ENCODE measurements around the gene VAPA. TPM values are rescaled to one million over a fixed set of nuclear protein-coding genes. Genes with fewer than 3 reads are reported as not detected.

The VAPA gene
- total and polyA plus RNA-seq, 9 of the 15 experiments (the other 6 are each of a cell fraction or from before 2014, with no cell fraction given), result 219 to 902 (median 526) TPM

DNA sequence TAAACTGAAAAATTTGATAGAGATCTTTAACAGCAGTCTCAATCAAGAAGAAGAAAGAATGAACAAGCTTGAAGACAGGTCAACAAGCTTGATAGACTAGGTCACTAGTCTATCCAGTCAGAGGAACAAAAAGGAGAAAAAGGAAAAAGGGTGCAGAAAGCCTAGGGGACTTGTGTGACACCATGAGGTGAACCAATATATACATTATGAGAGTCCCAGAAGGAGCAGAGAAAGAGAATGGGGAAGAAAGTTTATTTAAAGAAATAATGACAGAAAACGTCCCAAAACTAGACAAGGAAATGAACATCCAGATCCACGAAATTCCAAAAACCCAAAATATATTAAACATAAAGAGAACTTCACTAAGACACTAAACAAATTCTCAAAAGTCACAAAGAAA is 84.5 kb downstream of the VAPA start:
- no TSS peak for BruUV-seq (replicated peaks)
- no peak for TF ChIP-seq MCM2 (IDR thresholded peaks at IDR 0.05; ENCODE audit: low read depth)
- TF ChIP-seq ZKSCAN1 (IDR thresholded peaks at IDR 0.05; ENCODE audit: low read depth, low read length), result no peak
- TF ChIP-seq ZNF274 (IDR thresholded peaks at IDR 0.05; ENCODE audit: borderline replicate concordance, low read depth, low read length), result no peak
- no peak for TF ChIP-seq KAT2B (IDR thresholded peaks at IDR 0.05; ENCODE audit: low read depth, low read length)
- TF ChIP-seq PHB2 (IDR thresholded peaks at IDR 0.05; ENCODE audit: low read depth), result no peak
- no peak for TF ChIP-seq TARDBP (IDR thresholded peaks at IDR 0.05)
- no peak for TF ChIP-seq HLTF (IDR thresholded peaks at IDR 0.05)
- no peak for TF ChIP-seq ZNF507 (tag; conservative IDR thresholded peaks at IDR 0.05)
- H3K9me1 ChIP-seq (ENCODE audit: control insufficient read depth, insufficient read depth, low read length), result no peaks in the 10 kb centered on the region
- in situ Hi-C loops (cut with MboI) (no loop called here), intact Hi-C loops (cut with micrococcal nuclease) (no loop called here)
- peaks cover 6 to 25% of the 10 kb centered on the region in 2 experiments; a peak in 4 of 5 replicates for H3K27me3 ChIP-seq (ENCODE audit: control insufficient read depth in 2 of 2, insufficient read depth in 2 of 2, low read length in 2 of 2)
- DNase-seq (ENCODE audit: extremely low read depth in 1 of 4, low spot score in 3 of 4), result no peak
- H3K4me1 ChIP-seq (replicated peaks in 1 of 2; ENCODE audit: control insufficient read depth in 2 of 2, insufficient read depth in 2 of 2, low read length in 2 of 2), result no peaks in the 10 kb centered on the region
- 4% methylated on average over 2 of the region's 2 CpGs for WGBS (ENCODE audit: insufficient coverage, low coverage, missing lambda C conversion rate)
- H4K20me1 ChIP-seq (replicated peaks; ENCODE audit: control insufficient read depth, insufficient read depth, low read length), result no peaks in the 10 kb centered on the region
- no peak for FAIRE-seq
- ChIA-PET CTCF (ENCODE audit: low intra/inter-chr PET ratio) (no interaction called here), POLR2A (interaction anchor here (1.1 kb wide), 1 partner anchor 8 kb away, joined by 3 read pairs; no protein-coding TSS in a partner anchor)
- H3K79me2 ChIP-seq (ENCODE audit: control insufficient read depth, insufficient read depth, low read length), result no peaks in the 10 kb centered on the region
- no peak overlapping the region for H3K4me3 ChIP-seq
- H3K27ac ChIP-seq (ENCODE audit: extremely low read depth, low read depth, low read length), result no peak overlapping the region
- ATAC-seq, result no peak
- no peak overlapping the region for H2AFZ ChIP-seq (ENCODE audit: low read depth, low read length)
- H3K36me3 ChIP-seq (ENCODE audit: control insufficient read depth, insufficient read depth, low read length), result no peaks in the 10 kb centered on the region
- no peak overlapping the region for H3K9ac ChIP-seq (ENCODE audit: insufficient read depth in 1 of 2, low read depth in 2 of 2, low read length in 2 of 2)
- H3K9me3 ChIP-seq (replicated peaks; ENCODE audit: control insufficient read depth, insufficient read depth, low read depth, low read length), result no peaks in the 10 kb centered on the region
- no peak overlapping the region for H3K4me2 ChIP-seq (ENCODE audit: insufficient read depth, low read length)

DNA sequence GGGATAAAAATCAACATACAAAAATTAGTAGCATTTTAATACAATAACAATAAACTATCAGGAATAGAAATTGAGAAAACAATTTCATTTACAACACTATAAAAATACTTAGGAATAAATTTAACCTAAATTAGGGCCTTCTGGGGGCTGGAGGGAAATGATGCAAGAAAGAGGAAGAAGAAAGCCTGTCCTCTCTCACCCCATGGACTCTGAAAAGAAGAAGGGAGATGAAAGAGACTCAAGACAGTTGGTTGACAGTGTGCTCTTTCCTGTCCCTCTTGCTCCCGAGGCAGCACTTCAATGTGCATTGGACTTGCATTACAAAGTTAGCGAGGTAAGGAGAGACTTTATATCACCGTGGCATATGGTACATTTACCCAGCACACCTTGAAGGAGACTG is 88.5 kb downstream of the VAPA start:
- Histone ChIP-seq H3K4me2 (ENCODE audit: insufficient read depth, low read length) (no peak overlapping the region), H2AFZ (ENCODE audit: low read depth, low read length) (no peak overlapping the region), H3K79me2 (ENCODE audit: control insufficient read depth, insufficient read depth, low read length) (no peaks in the 10 kb centered on the region), H3K4me3 (no peak overlapping the region), H3K9me1 (ENCODE audit: control insufficient read depth, insufficient read depth, low read length) (no peaks in the 10 kb centered on the region), H3K36me3 (ENCODE audit: control insufficient read depth, insufficient read depth, low read length) (no peaks in the 10 kb centered on the region), H3K27me3 (ENCODE audit: control insufficient read depth in 2 of 2, insufficient read depth in 2 of 2, low read length in 2 of 2) (peaks cover 2 to 15% of the 10 kb centered on the region in 2 experiments; a peak in 2 of 5 replicates), H4K20me1 (replicated peaks; ENCODE audit: control insufficient read depth, insufficient read depth, low read length) (no peaks in the 10 kb centered on the region), H3K9me3 (replicated peaks; ENCODE audit: control insufficient read depth, insufficient read depth, low read depth, low read length) (no peaks in the 10 kb centered on the region), H3K9ac (ENCODE audit: insufficient read depth in 1 of 2, low read depth in 2 of 2, low read length in 2 of 2) (no peak overlapping the region), H3K27ac (ENCODE audit: extremely low read depth, low read depth, low read length) (no peak overlapping the region), H3K4me1 (replicated peaks in 1 of 2; ENCODE audit: control insufficient read depth in 2 of 2, insufficient read depth in 2 of 2, low read length in 2 of 2) (no peaks in the 10 kb centered on the region)
- no peak for FAIRE-seq
- CTCF ChIA-PET (ENCODE audit: low intra/inter-chr PET ratio), result no interaction called here
- ATAC-seq, result peak; percentile 41
- in situ Hi-C loops (cut with MboI) (no loop called here), intact Hi-C loops (cut with micrococcal nuclease) (no loop called here)
- BruUV-seq (replicated peaks), result no TSS peak
- 2% methylated on average over 3 of the region's 3 CpGs for WGBS (ENCODE audit: insufficient coverage, low coverage, missing lambda C conversion rate)
- TF ChIP-seq, protein P1, sequence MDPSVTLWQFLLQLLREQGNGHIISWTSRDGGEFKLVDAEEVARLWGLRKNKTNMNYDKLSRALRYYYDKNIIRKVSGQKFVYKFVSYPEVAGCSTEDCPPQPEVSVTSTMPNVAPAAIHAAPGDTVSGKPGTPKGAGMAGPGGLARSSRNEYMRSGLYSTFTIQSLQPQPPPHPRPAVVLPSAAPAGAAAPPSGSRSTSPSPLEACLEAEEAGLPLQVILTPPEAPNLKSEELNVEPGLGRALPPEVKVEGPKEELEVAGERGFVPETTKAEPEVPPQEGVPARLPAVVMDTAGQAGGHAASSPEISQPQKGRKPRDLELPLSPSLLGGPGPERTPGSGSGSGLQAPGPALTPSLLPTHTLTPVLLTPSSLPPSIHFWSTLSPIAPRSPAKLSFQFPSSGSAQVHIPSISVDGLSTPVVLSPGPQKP (CRISPR knock-in tag; IDR thresholded peaks at IDR 0.05), result no peak
- TF ChIP-seq, protein P2, sequence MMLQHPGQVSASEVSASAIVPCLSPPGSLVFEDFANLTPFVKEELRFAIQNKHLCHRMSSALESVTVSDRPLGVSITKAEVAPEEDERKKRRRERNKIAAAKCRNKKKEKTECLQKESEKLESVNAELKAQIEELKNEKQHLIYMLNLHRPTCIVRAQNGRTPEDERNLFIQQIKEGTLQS (IDR thresholded peaks at IDR 0.05), result peak; percentile 21; the same call in 1 of the 2 replicates
- TF ChIP-seq, protein P2 (CRISPR knock-in tag; conservative IDR thresholded peaks at IDR 0.05), result no peak
- POLR2A ChIA-PET, result no interaction called here
- no peak for DNase-seq (ENCODE audit: extremely low read depth in 1 of 4, low spot score in 3 of 4)
